ENCODE data around the gene TGIF2.
"Not testable (repeated sequence)": the region's sequence is repeated elsewhere in the genome, so short reads cannot be mapped to it uniquely, and the experiment has no call there.

TGIF2 gene

DNA sequence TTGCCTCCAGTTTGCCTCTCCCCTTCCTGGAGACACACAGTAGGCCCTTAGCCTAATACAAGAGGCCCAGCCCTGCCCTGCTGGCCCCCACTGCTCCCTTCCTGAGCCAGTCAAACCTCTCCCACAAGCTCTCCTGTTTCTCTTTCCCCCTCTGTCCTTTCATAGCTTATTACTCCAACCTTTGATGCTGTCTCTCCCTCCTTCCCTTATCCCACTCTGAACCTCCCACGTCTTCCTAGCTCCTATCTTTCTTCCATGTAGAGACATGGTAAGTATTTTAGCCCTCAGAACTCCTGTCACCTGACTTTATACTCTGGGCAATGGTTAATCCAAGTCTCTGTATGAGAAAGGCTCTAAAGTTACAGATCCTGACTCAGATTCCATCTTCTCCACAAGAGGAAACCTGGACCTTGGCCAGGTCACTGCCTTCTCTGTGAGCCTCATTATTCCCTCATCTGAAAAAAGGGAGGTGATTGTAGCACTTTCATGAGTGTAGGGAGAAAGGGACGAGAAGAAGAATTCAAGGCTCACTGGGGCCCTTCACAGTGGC lies 6.7 kb downstream of the TGIF2 start:
- no peak for DNase-seq

DNA sequence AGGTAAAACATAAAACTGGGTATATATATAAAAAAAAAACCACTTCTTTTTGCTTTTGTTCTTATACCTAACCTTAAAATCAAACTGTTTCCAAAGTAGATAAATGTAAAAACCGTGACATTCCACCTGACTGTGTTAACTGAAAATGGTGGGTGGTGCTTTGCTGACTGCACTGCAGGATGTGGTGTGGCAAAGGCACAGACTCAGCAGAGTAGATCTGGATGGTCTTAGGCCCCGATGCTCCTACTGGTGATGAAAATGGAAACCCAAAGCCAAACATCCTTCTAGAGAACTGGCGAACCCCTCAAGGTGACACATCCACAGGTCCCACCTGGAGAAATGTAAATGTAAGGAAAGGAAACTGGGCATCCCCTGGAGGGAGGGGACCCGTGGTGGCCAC lies 8.9 kb downstream of the TGIF2 start:
- DNase-seq = no peak

DNA sequence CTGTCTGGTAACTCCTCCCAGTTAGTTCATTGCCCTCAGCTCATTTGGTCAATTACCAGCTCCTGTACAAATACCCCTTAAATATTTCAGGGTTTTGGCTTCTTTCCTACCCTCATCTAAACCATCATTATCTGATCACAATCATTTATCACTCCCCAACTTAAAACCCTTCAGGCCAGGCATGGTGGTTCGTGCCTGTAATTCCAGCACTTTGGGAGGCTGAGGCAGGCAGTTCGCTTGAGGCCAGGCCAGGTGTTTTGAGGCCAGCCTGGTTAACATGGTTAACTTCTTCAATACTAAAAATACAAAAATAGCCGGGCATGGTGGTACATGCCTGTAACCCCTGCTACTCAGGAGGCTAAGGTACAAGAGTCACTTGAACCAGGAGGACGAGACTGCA lies 9.4 kb downstream of the TGIF2 start:
- DNase-seq = no peak

DNA sequence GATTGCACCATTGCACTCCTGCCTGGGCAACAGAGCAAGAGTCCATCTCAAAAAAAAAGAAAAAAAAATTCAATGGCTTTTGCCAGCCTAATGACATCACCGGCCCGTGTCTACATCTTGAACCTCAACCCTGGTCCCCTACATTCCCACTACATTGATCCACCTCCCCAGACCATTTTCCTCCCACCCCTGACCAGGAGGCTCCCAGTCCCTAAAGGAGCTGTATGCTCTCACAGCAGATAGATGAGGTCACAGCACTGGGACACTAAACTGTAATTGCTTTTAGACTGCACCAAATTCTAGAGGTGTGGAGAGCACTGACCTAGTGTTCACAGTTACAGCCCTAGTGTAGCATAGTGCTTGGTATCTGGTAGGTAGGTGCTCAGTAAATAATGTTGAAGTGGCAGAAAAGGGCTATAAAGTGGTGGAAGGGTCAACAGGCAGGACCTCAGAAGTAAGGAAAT lies 10.7 kb downstream of the TGIF2 start:
- no peak for DNase-seq

DNA sequence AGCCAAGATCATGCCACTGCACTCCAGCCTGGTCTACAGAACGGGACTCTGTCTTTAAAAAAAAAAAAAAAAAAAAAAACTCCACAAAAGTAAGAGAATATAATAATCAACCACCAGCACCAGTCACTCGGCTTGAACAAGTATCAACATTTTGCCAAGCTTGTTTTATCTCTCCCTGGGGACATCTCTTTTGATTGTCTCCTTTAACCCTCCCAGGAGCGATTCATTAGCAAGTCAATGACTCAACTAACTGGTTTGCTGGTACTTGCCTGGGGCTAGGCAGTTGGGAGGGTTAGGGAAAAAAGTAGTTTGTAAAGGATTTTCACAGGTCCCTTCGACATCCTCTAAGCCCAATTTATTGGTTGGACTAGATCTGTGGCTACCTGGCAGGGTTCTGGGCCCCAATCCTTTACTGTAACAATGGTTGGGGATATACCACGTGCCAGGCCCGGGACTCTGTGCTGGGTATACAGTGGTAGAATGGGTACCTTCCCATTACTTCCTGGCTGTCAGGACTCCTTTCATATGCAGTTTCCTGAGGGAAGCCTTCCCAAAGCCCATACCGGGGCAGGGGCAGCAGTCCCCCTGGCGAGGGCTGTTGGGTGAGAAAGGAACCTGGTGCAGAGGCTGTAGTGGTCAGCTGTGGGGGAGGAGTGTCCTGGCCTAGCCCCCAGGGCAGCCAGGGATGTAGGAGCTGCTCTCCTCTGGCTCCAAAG lies 12.2 kb downstream of the TGIF2 start:
- peak; percentile 16 for DNase-seq

DNA sequence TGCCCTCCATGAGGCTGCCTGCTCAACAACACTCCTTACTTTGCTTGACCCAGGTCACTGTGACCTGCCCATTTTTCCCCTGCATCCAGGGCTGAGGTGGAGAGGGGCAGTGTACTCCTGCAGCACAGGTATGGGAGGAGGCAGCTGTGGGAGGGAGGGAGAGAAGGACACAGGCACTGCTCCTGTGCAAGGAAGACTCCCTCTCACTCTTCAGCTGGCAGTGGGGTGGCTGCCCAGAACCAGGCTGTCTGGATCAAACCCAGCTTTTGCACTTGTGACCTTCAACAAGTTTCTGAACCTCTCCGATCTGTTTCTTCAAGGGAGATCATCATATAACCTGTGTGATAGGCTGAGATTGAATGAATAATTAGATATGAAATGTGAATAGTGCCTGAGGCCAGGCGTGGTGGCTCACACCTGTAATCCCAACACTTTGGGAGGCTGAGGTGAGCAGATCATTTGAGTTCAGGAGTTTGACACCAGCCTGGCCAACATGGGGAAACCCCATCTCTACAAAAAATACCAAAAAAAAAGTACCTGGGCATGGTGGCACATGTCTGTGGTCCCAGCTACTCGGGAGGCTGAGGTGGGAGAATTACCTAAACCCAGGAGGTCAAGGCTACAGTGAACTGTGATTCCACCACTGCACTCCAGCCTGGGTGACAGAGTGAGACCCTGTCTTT lies 14.1 kb downstream of the TGIF2 start:
- DNase-seq = no peak

DNA sequence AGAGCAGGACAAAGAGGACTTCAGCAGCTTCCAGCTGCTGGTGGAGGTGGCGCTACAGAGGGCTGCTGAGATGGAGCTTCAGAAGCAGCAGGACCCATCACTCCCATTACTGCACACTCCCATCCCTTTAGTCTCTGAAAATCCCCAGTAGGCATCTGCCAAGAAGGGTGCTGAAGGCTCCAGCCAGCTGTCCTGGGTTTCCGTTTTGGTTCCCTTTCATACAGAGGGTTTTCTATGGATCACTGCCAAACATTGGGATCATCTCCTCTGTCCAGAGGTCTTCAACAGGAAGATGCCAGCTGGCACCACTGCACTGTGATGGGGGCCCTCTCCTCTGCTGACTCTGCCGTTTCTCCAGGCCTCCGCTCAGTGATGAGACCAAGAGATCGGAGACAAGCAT lies 17.9 kb downstream of the TGIF2 start:
- no peak for DNase-seq

DNA sequence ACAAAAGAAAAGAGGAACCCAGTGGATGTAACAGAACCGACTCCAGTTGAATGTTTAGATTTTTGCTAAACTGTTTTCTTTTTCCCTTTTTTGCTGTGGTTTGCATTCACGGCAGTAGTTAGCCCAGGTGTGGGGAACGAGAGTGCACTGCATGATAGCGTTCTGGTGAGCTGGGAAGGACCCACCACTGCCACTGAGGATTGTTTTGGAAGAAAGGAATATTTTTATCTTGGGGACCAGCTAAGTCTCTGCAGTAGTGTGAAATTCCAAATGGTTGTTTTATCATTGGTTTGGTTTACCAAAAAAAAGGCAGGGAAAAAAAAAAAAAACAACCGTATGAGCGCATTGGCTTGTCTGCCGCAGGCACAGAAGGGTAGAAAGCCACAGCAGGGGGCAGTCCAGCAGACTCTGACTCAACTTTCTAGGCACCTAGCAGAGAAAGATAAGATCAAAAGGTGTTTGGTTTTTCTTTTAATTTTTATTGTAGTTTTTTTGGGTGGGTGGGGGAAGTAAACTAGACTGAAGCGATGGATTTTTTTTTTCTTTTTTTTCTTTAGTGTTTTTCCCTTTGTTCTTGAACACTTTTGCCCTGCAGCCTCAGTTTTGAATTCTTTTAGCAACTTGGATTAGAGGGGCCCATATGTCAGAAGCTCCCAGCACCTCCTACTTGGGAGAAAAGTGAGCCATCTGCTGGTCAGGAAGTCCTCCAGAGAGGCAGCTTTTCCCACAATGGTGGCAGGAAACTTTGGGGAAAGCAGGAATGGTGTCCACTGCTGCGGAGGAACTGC lies 18.7 kb downstream of the TGIF2 start:
- no peak for DNase-seq

DNA sequence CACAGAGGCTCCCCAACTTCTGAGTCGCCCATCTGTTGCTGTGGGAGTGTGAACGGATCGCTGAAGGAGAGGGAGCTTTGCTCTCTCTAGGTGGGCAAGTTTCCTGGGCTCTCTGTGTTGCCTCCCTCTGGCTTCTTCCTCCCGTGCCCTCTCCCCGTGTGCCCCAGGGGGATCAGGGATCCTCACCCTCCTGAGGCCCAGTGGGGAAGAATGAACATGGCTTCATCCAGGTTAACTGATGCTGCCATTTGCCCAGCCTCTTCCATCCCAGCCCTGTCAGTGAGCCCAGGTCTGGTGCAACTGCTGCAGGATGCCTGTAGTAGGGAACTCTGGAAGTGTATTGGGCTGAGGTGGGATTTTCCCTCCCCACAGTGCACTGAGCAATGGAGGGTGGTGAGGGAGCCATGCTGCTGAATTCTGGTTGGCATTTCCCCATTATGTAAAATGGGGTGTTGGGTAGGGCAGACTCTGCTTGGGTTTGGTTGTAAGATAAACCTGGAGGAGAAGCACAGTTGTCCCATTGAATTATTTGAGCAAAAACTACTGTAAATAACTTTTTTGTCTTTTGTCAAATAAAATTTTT lies 20.0 kb downstream of the TGIF2 start:
- no peak for DNase-seq

DNA sequence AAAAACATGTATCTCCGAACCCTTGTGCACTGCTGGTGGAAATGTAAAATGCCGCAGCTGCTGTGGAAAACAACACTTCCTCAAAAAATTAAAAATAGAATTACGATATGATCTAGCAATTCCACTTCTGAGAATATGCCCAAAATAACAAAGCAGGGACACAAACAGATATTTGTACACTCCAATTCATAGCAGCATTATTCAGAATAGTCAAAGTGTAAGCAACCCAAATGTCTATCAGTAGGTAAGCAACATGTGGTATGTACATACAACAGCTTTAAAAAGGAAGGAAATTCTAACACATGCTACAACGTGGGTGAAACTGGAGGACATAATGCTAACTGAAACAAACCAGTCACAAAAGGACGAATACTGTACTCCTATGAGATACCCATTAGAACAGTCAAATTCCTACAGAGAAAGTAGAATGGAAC lies 26.5 kb downstream of the TGIF2 start:
- no peak for DNase-seq

DNA sequence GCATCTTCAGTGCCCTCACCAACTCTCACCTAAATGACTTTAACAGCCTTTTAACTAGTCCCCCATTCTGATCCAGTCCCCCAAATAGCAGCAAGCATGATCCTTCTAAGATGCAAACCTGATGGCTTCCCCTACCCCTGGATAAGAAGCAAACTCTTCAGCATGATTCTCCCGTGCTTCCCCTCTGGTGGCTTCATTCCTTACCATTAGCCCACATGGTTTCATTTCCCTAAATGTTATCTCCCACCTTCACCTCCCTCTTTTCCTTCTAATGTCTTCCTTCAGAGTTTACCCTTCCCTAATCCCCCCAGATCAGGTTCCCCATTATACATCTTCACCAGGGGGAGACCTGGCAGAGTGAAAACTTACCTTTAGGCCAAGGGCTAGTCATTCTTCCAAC lies 28.1 kb downstream of the TGIF2 start:
- DNase-seq = no peak

DNA sequence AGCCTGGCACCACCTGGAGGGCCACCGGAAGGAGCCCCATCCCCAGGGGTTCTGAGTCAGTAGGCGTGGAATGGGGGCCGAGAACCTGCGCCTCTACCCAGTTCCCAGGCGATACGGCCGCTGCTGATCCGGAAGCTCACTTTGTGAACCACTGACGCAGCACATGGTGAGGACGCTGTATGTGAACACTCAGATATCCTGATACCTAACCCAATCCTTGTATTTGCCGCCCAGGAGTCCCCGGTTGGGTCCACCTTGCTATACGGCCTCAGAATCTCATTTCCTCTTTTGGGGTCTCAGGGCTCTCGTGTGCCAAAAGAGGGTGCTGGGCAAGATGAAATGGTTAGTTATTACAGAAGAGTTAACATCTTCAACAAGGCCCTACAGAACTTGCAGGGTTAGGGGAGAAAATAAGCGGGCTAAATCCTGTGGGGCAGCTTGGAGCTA lies 31.6 kb downstream of the TGIF2 start:
- no peak for DNase-seq

DNA sequence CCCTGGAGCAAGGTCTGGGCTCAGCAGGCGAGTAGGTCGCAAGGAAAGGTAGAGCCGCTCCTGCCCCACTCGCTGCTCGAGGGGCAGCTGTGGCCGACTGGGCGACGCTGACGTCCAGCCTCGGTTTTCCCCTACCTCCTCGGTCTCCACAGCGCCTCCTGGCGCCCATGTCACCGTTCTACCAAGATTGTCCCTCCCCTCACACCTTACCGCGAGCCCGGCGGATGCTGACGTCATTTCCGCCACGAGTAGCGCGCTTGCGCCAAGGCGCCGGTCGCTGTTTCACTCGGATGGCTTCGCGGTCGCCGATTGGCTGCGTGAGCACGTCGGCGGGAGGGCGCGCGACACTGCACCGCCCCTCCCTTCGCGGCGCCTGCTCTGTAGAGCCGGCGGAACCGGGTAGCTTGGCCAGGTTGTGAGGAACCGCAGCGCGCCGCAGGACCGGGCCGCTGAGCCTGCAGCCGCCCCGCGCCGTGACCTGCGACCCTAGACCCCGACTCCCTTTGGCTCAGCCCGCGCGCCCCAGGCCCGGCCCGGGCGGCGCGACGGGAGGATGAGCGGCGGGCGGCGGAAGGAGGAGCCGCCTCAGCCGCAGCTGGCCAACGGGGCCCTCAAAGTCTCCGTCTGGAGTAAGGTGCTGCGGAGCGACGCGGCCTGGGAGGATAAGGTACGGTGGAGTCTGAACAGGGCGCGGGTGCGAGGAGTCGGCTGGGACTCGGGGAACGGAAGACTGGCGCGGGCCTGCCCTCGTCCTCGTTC lies 32.2 kb downstream of the TGIF2 start, which contains the start of gene RAB5IF:
Gene RAB5IF (plus strand): TSS at position 381 of the 759 bp plus-strand sequence. CDS start 173 bp downstream, at position 554.
- peak; percentile 90 for DNase-seq

DNA sequence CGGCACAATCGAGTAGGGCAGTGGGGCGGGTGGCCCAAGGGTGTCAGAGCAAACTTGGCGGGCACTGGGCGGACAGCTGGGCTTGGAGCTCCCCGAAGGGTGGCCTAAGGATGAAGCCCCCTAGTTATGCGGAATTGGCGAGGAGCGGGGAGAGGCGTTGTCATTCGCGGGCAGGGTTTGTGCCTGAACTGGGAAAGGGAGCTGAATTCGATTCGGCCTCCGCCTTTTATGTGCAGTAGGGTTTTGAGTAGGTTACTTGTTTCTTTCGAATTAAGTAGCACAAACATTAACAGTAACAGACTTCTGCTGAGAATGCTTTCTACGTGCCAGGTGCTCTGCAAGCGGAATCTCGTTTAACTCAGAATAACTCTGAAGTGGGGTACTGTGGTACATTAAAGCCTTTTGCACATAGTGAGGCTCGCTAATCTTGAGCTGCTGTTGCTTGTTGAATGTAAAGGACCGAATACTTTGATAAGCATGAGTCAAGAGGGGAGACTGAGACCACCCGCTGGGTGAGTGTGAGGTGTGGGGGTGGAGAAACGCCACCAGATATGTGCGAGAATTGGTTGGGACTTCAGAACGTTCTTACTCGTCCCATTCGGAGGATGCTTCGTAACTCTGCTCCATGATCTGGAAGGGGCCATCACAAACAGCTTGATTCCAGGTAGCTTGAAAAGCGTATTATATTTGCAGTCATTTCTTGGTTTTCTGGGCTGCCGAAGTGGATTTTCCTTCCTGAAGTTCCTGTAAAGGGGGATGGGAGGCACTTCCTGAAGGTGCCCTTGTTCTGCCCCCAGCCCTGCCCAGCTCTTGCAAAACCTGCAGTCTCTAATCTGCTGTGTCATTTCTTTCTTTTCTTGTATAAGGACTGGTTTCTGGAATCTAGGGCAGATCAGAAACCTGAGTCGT lies 33.0 kb downstream of the TGIF2 start:
- DNase-seq = no peak

DNA sequence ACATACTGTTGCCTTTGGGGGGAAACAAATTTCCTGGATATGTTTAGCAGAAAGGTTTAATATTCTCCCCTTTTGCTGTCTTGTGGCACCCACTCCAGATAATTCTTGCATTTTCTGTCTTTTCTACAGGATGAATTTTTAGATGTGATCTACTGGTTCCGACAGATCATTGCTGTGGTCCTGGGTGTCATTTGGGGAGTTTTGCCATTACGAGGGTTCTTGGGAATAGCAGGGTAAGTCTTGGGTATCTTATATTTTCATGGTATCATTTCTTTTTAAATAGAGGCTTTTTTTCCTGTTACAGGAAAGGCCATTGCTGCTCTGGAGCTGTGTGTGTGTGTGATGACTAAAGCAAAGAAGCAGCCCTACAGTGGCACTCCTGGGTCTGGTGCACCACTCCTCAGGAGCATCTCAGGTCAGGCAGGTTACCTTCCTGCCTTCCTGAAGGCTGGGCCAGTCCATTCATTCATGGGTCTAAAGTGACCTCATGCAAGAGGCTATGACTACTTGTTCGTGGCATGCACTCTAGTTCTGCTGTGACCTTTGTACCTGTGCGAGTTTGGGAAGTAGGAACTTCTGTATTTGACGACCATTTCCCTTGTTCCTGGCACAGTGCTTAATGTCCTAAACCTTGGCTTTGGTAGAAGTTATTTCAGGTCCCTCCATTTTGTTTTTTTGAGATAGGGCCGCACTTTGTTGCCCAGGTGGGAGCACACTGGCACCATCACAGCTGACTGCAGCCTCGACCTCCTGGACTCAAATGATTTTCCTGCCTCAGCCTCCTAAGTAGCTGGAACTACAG lies 34.4 kb downstream of the TGIF2 start:
- no peak for DNase-seq

DNA sequence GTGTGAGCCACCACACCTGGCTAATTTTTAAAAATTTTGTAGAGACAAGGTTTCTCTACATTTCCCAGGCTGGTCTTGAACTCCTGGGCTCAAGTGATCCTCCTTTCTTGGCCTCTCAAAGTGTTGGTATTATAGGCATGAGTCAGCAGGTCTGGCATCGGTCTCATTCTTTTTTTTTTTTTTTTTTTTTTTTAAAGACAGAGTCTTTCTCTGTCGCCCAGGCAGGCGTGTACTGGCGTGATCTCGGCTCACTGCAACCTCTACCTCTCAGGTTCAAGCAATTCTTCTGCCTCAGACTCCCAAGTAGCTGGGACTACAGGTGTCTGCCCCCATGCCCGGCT lies 35.0 kb downstream of the TGIF2 start:
- not testable (repeated sequence) for DNase-seq

DNA sequence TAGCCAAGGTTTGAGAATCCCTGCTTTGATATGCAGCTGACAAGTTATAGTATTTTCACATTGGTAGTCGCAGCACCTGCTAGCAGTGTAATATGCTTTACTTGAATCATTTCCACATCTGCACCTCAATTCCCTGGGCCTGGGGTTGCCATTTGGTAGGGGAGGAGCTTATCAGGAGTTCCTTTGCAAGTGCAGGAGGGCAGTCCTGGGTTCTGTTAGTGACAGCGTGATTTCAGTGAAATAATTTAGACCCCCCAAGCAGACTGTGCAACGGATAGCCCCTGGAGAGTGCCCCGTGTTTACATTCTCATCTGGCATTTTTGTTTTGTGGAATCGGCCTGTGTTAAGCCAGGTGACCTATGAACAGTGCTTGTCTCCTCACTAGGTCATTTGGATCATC lies 38.2 kb downstream of the TGIF2 start:
- DNase-seq = no peak

DNA sequence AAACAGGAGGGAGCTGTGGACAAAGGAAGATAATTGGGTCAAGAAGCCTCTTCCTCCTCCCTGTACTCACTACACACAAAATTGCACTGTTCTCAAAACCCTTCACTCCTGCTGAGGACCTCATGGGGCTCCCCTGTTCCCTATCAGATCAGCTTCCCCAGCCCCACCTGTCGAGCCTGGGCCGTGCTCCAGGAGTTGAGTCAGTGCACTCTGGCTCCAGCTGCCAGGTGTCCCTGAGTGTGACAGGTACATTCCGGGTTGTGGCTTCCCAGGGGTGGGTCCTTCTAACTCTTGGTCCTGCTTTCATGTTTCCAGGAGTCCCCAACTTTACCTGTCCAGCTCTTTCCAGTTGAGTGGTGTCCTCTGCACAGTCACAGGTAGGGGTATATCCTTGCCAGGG lies 40.6 kb downstream of the TGIF2 start:
- DNase-seq = no peak

DNA sequence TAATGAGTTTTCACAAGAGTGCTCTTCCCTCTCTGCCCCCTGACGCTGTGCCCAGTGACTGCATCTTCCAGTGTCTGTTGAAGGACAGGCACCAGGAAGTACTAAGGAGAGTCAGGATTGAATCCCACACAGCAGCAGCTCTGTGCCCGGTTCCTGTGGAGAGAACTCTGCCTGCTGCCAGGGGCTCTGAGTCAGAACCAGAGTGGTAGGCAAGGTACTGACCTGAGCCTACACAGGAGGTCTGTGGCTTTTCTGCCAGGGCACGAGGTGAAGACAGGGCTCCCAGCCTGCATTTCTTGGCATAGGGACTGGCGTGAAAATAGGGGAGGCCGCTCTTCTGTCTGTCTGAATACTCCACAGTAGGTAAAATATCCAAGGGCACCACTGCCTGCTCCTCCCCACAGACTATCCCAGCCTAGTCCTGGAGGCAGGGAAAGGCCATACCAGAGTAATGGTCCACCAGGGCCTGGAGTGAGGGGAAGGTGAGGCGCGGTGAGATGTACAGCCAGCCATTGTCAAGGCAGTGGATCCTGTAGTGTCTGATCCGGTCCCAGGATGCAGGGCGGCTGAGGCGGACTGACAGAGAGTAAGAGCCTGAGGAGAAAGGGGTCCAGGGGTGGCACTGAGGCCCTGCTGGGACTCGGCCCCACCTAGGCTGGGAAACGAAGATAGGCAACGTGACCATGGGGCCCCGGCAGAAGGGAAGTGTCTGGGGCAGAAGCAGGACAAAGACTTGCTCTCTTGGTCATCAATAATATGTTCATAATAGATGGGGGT lies 41.6 kb downstream of the TGIF2 start:
- DNase-seq = no peak
